HUDEP-2 (cell line): ENCODE measurements around the gene FLRT3.
A peak's percentile ranks its signal among the peaks of the same experiment; 100 is the strongest.

Source experiments
- DNase-seq, 76 experiments: peaks; one replicate each; lab custom pipeline; 2025; ENCODE audit not compliant: unreplicated experiment in 76 of 76; lab: John Stamatoyannopoulos, UW

FLRT3 gene

DNA sequence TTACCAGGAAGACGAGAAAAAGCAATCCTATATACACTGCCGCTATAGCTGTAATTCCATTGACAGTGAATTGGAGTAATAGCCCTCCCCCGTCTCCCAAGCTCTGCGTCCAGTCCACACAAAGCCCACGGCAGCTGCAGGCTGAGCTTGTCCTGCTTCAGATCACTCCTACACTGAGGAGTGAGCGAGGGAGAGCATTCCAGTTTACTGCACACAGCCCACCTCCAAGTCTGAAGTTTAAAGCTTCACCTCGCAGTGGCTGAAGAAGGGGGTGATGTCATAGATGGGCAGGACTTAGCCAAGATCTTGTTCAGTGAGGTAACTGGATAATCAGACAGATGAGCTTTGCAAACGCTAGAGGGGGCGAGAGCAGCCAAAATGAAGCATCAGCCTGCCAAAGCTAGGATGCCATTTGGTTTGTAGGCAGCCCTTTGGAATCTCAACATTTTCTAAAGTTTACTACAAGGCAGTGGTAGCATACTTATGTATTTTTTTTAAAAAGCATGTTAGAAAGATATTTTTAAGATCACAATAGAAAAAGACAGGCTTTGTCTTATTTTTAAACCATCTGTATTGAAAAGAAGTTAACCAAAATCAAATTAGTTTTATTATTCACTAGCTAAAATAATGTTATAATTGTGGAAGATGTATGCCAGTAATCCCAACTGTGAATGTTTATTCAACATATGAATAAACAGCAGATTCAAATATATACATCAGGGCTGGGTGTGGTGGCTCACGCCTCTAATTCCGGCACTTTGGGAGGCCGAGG, at the start of gene FLRT3:
Gene FLRT3 (minus strand): TSS at position 213 of the 772 bp plus-strand sequence. CDS start 10,106 bp downstream, outside the sequence.
- DNase-seq: peak in 3 of 76 experiments; percentile 0 to 18 (median 1)

DNA sequence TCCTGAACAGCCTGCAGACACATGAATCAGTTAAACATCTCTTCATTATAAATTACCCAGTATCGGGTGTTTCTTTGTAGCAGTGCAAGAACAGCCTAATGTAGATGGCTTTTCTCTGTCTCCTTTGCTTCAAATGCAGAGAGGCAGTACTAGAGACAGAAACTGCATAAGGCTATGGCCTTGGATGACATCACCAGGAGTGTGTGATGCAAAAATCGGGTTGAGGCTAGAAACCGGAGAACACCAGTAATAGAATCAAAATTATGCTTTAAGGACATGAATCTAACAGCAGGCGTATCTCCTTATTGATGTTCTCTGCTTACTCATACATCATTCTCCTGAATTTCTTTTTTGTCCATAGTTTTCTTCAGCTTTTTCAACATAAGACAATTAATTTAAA, 49.3 kb upstream of the FLRT3 start:
- DNase-seq: no peak

GRCh38 chr20:14385176-14385740, 47.8 kb upstream of the FLRT3 start:
- DNase-seq: no peak

GRCh38 chr20:14384416-14385175, 47.2 kb upstream of the FLRT3 start:
- DNase-seq: no peak

GRCh38 chr20:14383335-14383734, 45.9 kb upstream of the FLRT3 start:
- no peak for DNase-seq

GRCh38 chr20:14378326-14378725, 40.9 kb upstream of the FLRT3 start:
- no peak for DNase-seq

- DNase-seq: no peak
Measured at GRCh38 chr20:14375416-14375985, 38.1 kb upstream of the FLRT3 start.

DNA sequence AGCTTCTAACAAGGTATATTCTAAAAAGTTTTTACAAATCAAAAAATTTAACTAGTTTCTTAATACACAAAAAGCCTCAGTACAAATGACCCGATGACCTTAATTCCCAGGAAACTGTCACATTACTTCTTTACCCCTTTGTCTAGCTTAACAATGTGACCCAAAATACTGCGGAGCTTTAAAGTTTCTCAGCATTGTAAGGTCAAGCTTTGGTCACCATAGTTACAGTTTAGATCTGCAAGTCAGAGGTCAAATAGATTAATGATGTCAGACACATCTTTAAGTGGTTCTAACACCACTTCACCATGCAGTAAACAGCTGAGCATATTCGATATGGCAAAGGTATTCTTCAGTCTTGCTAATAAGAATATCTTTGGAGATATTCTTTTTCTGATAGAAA, 36.8 kb upstream of the FLRT3 start:
- no peak for DNase-seq

- DNase-seq: no peak
Measured at GRCh38 chr20:14361509-14362345, 24.3 kb upstream of the FLRT3 start.

DNA sequence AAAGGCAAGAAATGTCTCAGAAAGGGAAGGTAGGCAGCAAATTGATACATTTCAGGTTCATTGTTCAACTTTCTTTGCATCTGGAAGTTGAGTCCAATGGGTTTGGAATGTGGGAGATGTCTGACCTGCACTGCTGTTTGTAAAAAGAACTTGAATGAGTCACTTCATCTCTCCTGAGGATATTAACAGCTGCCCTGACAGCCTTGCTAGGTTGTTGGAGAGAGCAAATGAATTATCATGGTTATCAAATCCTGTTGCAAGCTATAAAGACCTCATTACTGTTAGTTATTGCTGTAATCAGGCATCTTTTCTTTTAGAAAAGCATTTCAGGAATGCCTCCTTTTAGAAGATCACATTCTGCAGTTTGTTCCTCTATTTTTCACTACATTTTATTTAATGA, 23.0 kb upstream of the FLRT3 start:
- DNase-seq: no peak

GRCh38 chr20:14355791-14356190, 18.4 kb upstream of the FLRT3 start:
- DNase-seq: no peak

DNA sequence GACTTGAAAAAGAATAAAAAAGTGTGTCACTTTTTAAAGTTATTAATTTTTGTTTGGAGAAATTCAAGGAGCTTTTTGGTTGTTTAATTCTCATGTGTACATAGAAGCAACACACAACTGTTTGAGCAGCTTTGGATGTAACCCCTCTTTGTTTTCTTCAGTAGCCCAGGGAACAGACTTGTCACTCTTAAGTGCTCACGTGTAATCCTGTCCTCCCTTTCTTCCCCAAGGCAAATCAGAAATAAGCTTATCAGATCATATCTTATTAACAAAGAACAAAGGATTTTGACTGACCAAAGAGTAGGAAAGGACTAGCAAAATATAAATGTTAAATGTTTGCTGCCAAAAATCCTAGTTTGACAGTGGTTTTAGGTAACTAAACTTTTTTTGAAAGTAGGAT, 7.3 kb upstream of the FLRT3 start:
- no peak for DNase-seq

DNA sequence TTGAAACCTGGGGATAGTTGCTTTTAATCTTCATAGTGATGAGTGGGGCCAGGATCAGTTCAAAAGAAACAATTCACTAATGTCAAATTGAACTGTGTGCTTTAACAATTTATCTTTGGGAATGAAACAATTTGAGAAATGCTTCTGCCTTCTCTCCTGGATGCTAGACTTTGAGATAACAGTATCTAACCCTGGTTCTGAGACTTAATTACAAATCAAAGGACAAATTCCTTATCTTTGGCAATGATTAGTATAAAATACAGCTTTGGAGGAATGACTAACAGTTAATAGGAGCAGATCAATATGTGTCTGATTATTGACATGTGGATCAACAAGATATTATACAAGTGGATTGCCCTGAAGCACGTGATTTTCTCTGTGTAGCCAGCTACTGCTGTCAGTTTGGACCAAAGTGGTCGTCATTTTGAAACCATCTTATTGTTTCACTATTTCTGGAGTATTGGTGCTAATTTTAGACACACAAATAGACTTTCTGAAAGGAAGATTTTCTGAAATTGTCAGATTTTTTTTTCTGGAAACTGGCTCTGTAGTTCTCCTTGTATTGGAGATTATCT, 6.2 kb upstream of the FLRT3 start:
- DNase-seq: no peak

DNA sequence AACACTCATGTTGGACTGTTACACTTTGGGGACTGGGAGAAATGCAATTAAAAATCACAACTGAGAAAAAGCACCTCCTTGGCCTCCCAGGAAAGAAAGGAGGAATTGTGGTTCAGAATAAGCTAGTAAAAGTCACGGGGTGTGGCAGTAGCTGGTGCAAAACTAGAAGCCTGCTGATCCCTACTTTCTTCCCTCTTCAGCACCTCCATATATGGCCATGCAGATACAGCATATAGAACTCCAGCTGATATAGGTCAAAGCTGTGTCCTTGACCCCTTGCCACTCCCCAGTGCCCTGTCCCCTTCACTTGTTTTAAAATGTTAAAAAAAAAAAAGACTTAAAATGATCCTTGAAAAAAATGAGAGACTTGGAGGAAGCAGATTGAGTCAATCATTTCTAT, 5.5 kb upstream of the FLRT3 start:
- DNase-seq: no peak

DNA sequence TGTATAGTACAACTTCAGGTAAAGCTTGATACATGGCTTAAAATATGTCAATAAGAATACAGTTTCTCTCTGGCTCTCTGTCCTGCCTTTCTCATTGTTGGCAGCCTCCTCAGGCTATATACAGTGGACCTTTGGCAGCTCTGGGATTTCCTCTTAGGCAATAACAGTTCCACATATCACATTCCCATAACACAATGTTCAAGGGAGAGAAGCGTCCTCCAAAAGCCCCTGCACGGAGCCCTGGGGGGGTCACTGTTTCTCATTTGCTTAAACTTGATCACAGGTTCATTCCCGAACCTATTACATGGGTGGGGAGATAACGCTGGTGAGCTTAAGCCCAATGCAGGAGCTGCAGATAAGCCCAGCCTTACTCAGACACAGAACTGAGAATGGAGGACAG, 4.4 kb upstream of the FLRT3 start:
- DNase-seq: no peak

- DNase-seq: no peak
Measured at GRCh38 chr20:14336686-14337085, 726 bp downstream of the FLRT3 start.

DNA sequence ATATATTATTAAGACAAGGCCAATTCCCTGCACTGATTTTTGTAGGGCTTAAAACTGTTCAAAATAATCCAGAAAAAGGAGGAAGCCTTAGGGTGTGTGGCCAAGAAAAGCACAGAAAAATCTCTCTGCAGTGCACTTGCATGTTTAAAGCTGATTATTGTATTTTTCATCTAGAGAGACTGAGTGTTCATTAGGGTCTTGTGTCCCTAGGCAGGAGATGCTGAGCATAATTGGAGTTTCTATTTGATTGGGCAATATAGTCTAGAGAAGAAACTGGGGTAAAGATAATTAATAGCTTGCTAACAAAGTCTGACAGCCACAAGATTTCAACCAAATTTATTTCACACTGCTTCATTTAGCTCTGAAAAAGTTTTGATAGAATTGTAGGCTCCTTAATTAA, 2.4 kb downstream of the FLRT3 start:
- no peak for DNase-seq

GRCh38 chr20:14334306-14334930, 3.0 kb downstream of the FLRT3 start:
- DNase-seq: no peak

DNA sequence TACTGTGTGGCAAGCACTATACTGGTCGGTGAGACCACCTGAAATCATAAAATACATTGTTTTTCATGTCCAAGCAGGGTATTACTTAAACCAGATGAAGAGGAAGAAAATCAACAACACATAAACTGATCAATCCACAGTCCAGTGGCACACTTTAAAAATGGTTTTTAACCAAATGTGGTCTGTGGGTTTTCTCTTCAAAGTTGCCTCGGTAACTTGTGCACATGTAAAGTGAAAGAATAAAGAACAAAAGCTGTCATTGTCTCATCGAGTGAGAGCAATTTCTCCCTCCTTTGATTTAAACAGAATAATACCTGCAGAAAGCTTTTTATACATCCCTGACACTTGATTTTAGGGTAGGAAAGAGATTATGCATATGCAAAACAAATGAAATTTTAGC, 3.7 kb downstream of the FLRT3 start:
- no peak for DNase-seq

- no peak for DNase-seq
Measured at GRCh38 chr20:14332866-14333265, 4.5 kb downstream of the FLRT3 start.
